Heart right ventricle (tissue), 16 donors: Measurements from ENCODE around the gene GLOD5. TPM values are rescaled to one million over a fixed set of nuclear protein-coding genes. Genes with fewer than 3 reads are reported as not detected.

ENCODE experiments used
- ATAC-seq, 8 donors: fragments of 200-7000 bp; cut with Tn5 transposase; one replicate each; pipeline ENCODE4 v1.9.1; 2020; ENCODE audit warnings: mild to moderate bottlenecking in 8 of 8, moderate library complexity in 8 of 8, moderate number of reproducible peaks in 1 of 8
- DNase-seq, 2 donors: peaks; one replicate each; pipeline ENCODE4 v3.0.0-alpha.2; 2020
- H3K27ac ChIP-seq, 10 donors: fragments of 200-600 bp; sonication (generic) in 2 of 10; one replicate each; pipeline versions ENCODE4 v1.5.0 to v1.8.0; 2020 to 2022; ENCODE audit warnings: mild to moderate bottlenecking in 3 of 10
- H3K27me3 ChIP-seq, 7 donors: fragments of 200-600 bp; one replicate each; pipeline ENCODE4 v1.8.0; 2021 to 2022; ENCODE audit warnings: mild to moderate bottlenecking in 2 of 7
- H3K36me3 ChIP-seq, 9 donors: fragments of 200-600 bp; sonication (generic) in 1 of 9; one replicate each; pipeline versions ENCODE4 v1.5.0 to v1.8.0; 2020 to 2022; ENCODE audit warnings: mild to moderate bottlenecking in 2 of 9
- H3K4me1 ChIP-seq, 9 donors: fragments of 200-600 bp; sonication (generic) in 1 of 9; one replicate each; pipeline versions ENCODE4 v1.5.0 to v1.8.0; 2020 to 2022; ENCODE audit warnings: mild to moderate bottlenecking in 4 of 9
- H3K4me3 ChIP-seq, 10 donors: fragments of 200-600 bp; sonication (generic) in 2 of 10; one replicate each; pipeline versions ENCODE4 v1.5.0 to v1.8.0; 2020 to 2022; ENCODE audit warnings: mild to moderate bottlenecking in 7 of 10, moderate library complexity in 2 of 10
- H3K9me3 ChIP-seq, 11 donors: fragments of 200-600 bp in 10 of 11; sonication (generic) in 2 of 11; one replicate each; pipeline versions ENCODE4 v1.5.0 to v1.8.0; 2013 to 2022; ENCODE audit warnings: mild to moderate bottlenecking in 2 of 11, control low read depth in 1 of 11, moderate library complexity in 1 of 11
- CTCF ChIP-seq, 9 donors: fragments of 200-600 bp; sonication (generic) in 2 of 9; IDR thresholded peaks; one replicate each; pipeline versions ENCODE4 v1.5.0 to v1.8.0; 2021 to 2022; ENCODE audit warnings: antibody characterized with exemption in 9 of 9, mild to moderate bottlenecking in 5 of 9, moderate library complexity in 1 of 9
- WGBS, 2 donors: extraction: QIAGEN DNeasy Blood & Tissue Kit; methylation state at CpG; one replicate each; pipeline ENCODE4 v1.1.7; 2013; ENCODE audit warnings: inconsistent platforms in 1 of 2; 5-methylcytosine and 5-hydroxymethylcytosine counted together
- intact Hi-C, 10 donors: fragments of 100-400 bp; cut with DNase I; formaldehyde crosslinking; loops; one replicate each; pipeline versions ENCODE4 v1.11.1 to v1.14.2; 2022
- polyA plus RNA-seq, 2 donors: library from polyadenylated mRNA; stranded (reverse); fragments of 200-250 nt; gene quantifications; one replicate each; pipeline ENCODE4 v1.2.3, GENCODE V29; 2013
- total RNA-seq, 10 donors: library from RNA; stranded (reverse); fragmentation: NEBNext Ultra II Directional in 3 of 10; extraction: Animal tissue kit (Norgen Biotek cat#: 25700) in 3 of 10; gene quantifications; one replicate each; pipeline versions ENCODE4 v1.2.1 to v1.2.4, GENCODE V29; 2021 to 2023
- donor health status: Arrhythmogenic right ventricular cardiomyopathy.
- donor health status: ischemic (EF 13 %, LVEDD 7.1; RV severe dilation, severe dysfunction).
- donor health status: healthy with polysubstance abuse.
- donor health status: DM: no; HTN: yes; CAD: no.
- donor health status: DM: no; HTN: no; CAD: no.
- donor health status: ischemic (EF 25% LVEDD 6.9; RV normal size, moderate dysfunction).
- donor health status: ischemic (EF 25% LVEDD 5.7; RV mildly dilated, moderate dysfunction).
- donor health status: healthy.
- donor health status: DM: yes; HTN: yes; CAD: no.
- donor health status: Ischemic cardiomyopathy.
- donor health status: ischemic (EF 35%, LVEDD 5.7; RV mildly dilated, moderate dysfunction).
- donor health status: nonischemic (EF 11% LVEDD 7.7; RV severe dilation, severe dysfunction).
- donor health status: DM: yes; HTN: yes; CAD: no.
- donor health status: PGD.
- donor health status: ischemic (EF 29% LVEDD 5.4; RV normal size, mild dysfunction).
- donor health status: nonischemic (EF 23%, LVEDD 6.1; RV moderate dilation, normal function).

GLOD5 gene
- total and polyA plus RNA-seq, 12 donors, result not detected

GRCh38 chrX:48736878-48737212 lies 24.7 kb upstream of the GLOD5 start:
- Histone ChIP-seq H3K27me3 (no peaks in the 10 kb centered on the region), H3K27ac (peak overlapping the region in 3 of 10 donors; percentile 29 to 95 (median 93)), H3K9me3 (no peaks in the 10 kb centered on the region), H3K4me3 (peak overlapping the region in 9 of 10 donors; percentile 12 to 75 (median 68)), H3K36me3 (no peaks in the 10 kb centered on the region), H3K4me1 (peaks cover 0 to 14% (median 0%) of the 10 kb centered on the region in 9 donors)
- DNase-seq (no peak), ATAC-seq (no peak)
- intact Hi-C loops, result loop anchor here in 5 of 10 donors (2.0 to 10.0 kb wide), 6 partner anchors 35 to 68 kb away; partner anchors contain the start of genes HDAC6 (in 2 of the 5) and SUV39H1 (in 1 of the 5)
- no peak for TF ChIP-seq CTCF (IDR thresholded peaks at IDR 0.05)
- WGBS, 2 donors, result 8 to 9% methylated on average over 10 of the region's 10 CpGs

- H3K4me3 ChIP-seq, result peak overlapping the region; percentile 35 to 75 (median 68)
- no peak for TF ChIP-seq CTCF (IDR thresholded peaks at IDR 0.05)
- ATAC-seq (peak; percentile 99 to 100 (median 100)), DNase-seq (peak; percentile 87 to 93)
- H3K9me3 ChIP-seq, result no peaks in the 10 kb centered on the region
- no peaks in the 10 kb centered on the region for H3K36me3 ChIP-seq
- H3K4me1 ChIP-seq, result peaks cover 0 to 14% (median 0%) of the 10 kb centered on the region in 9 donors
- 0% methylated on average over 38 to 48 of the region's 48 CpGs for WGBS, 2 donors
- peak overlapping the region; percentile 73 to 95 (median 92) for H3K27ac ChIP-seq
- H3K27me3 ChIP-seq, result no peaks in the 10 kb centered on the region
- intact Hi-C loops, result loop anchor here in 5 of 10 donors (2.0 to 10.0 kb wide), 6 partner anchors 35 to 67 kb away; partner anchors contain the start of genes HDAC6 (in 2 of the 5) and SUV39H1 (in 1 of the 5)
Measured at GRCh38 chrX:48737213-48737938, 24.2 kb upstream of the GLOD5 start.

GRCh38 chrX:48737940-48738339 lies 23.6 kb upstream of the GLOD5 start:
- DNase-seq (no peak), ATAC-seq (no peak)
- no peak for TF ChIP-seq CTCF (IDR thresholded peaks at IDR 0.05)
- H3K9me3 ChIP-seq, result no peaks in the 10 kb centered on the region
- peak overlapping the region; percentile 73 to 95 (median 92) for H3K27ac ChIP-seq
- intact Hi-C loops, result loop anchor here in 5 of 10 donors (2.0 to 10.0 kb wide), 6 partner anchors 36 to 67 kb away; partner anchors contain the start of genes HDAC6 (in 2 of the 5) and SUV39H1 (in 1 of the 5)
- 36 to 49% methylated on average over 7 of the region's 7 CpGs for WGBS, 2 donors
- H3K4me3 ChIP-seq, result peak overlapping the region; percentile 35 to 75 (median 68)
- H3K36me3 ChIP-seq, result no peaks in the 10 kb centered on the region
- no peaks in the 10 kb centered on the region for H3K27me3 ChIP-seq
- H3K4me1 ChIP-seq, result peaks cover 0 to 14% (median 0%) of the 10 kb centered on the region in 9 donors

GRCh38 chrX:48741834-48742233 lies 19.7 kb upstream of the GLOD5 start:
- Histone ChIP-seq H3K36me3 (no peaks in the 10 kb centered on the region), H3K4me1 (peaks cover 0 to 8% (median 0%) of the 10 kb centered on the region in 9 donors), H3K9me3 (no peaks in the 10 kb centered on the region), H3K4me3 (no peak overlapping the region), H3K27ac (no peak overlapping the region), H3K27me3 (peaks cover 0 to 4% (median 0%) of the 10 kb centered on the region in 7 donors)
- intact Hi-C loops, result no loop called here
- ATAC-seq (no peak), DNase-seq (no peak)
- 89 to 92% methylated on average over 8 of the region's 8 CpGs for WGBS, 2 donors
- TF ChIP-seq CTCF (IDR thresholded peaks at IDR 0.05), result no peak
